Gastrocnemius medialis (tissue), 4 donors: ENCODE results near the gene SLC35A5. TPM values are rescaled to one million over a fixed set of nuclear protein-coding genes. Genes with fewer than 3 reads are reported as not detected.
"Not testable (repeated sequence)": the region's sequence is repeated elsewhere in the genome, so short reads cannot be mapped to it uniquely, and the experiment has no call there.

Experiments
- ATAC-seq, 2 donors: fragments of 150-250 bp; one replicate each; pipeline ENCODE4 v1.9.1; 2016
- DNase-seq, 2 donors: peaks; one replicate each; pipeline ENCODE4 v3.0.0-alpha.2; 2019
- H3K27ac ChIP-seq, 4 donors: fragments of 200-600 bp; sonication (generic); 1 replicate in 1 of 4; 2 replicates in 3 of 4; pipeline ENCODE4 v1.5.1; 2016 to 2018; ENCODE audit warnings: mild to moderate bottlenecking in 2 of 4, moderate library complexity in 1 of 4
- H3K27me3 ChIP-seq, 3 donors: fragments of 200-600 bp; sonication (generic) in 2 of 3; 1 replicate in 1 of 3; 2 replicates in 2 of 3; pipeline versions ENCODE4 v1.5.1 to v1.6.0; 2016 to 2019; ENCODE audit warnings: mild to moderate bottlenecking in 1 of 3, moderate library complexity in 1 of 3
- H3K36me3 ChIP-seq, 2 donors: fragments of 200-600 bp; sonication (generic) in 1 of 2; one replicate each; pipeline ENCODE4 v1.5.1; 2017 to 2018
- H3K4me1 ChIP-seq, 2 donors: fragments of 200-600 bp; sonication (generic) in 1 of 2; one replicate each; pipeline ENCODE4 v1.5.1; 2016 to 2017; ENCODE audit warnings: mild to moderate bottlenecking in 2 of 2
- H3K4me3 ChIP-seq, 4 donors: fragments of 200-600 bp; sonication (generic) in 3 of 4; 1 replicate in 1 of 4; 2 replicates in 3 of 4; pipeline ENCODE4 v1.5.1; 2016 to 2019; ENCODE audit warnings: mild to moderate bottlenecking in 2 of 4
- H3K9me3 ChIP-seq, 3 donors: fragments of 200-600 bp; sonication (generic) in 2 of 3; 1 replicate in 1 of 3; 2 replicates in 2 of 3; pipeline ENCODE4 v1.5.1; 2016 to 2019
- POLR2A ChIP-seq, 2 donors: fragments of 450-650 bp; IDR thresholded peaks; one replicate each; pipeline ENCODE4 v1.6.1; 2017; ENCODE audit warnings: antibody characterized with exemption in 2 of 2, mild to moderate bottlenecking in 2 of 2, moderate library complexity in 2 of 2
- in situ Hi-C, 4 donors: fragments of 200-750 bp; cut with MboI; loops; one replicate each; pipeline versions ENCODE4 v1.15.0 to v1.8.0; 2017; ENCODE audit warnings: low sequenced_read_pairs in 4 of 4
- intact Hi-C: fragments of 100-400 bp; cut with DNase I; formaldehyde crosslinking; loops from one replicate; pipeline ENCODE4 v1.15.1; 2023; ENCODE audit warnings: low total_unique reads
- total RNA-seq, 4 donors: library from RNA; depleted of rRNA; stranded (reverse); fragments of >200 nt; gene quantifications; one replicate each; pipeline versions ENCODE4 v1.1.0 to v1.2.3, GENCODE V29; 2016
- TF ChIP-seq, protein P1 (sequence below), 5 experiments: fragments of 450-650 bp in 3 of 5; fragments of 200-600 bp in 2 of 5; sonication (generic) in 2 of 5; IDR thresholded peaks in 4 of 5; conservative IDR thresholded peaks in 1 of 5; 1 replicate in 4 of 5; 2 replicates in 1 of 5; pipeline ENCODE4 v1.5.1; 2016 to 2019; ENCODE audit warnings: antibody characterized with exemption in 5 of 5, mild to moderate bottlenecking in 3 of 5, moderate library complexity in 3 of 5

The SLC35A5 gene
- total RNA-seq, 4 donors from 2014 or later = 5.0 to 15.3 (median 9.5) TPM

GRCh38 chr3:112560721-112561483, 943 bp upstream of the SLC35A5 start:
- peaks cover 25 to 36% of the 10 kb centered on the region in 2 donors for H3K4me1 ChIP-seq
- no peak for TF ChIP-seq POLR2A (IDR thresholded peaks at IDR 0.05)
- TF ChIP-seq, protein P1, sequence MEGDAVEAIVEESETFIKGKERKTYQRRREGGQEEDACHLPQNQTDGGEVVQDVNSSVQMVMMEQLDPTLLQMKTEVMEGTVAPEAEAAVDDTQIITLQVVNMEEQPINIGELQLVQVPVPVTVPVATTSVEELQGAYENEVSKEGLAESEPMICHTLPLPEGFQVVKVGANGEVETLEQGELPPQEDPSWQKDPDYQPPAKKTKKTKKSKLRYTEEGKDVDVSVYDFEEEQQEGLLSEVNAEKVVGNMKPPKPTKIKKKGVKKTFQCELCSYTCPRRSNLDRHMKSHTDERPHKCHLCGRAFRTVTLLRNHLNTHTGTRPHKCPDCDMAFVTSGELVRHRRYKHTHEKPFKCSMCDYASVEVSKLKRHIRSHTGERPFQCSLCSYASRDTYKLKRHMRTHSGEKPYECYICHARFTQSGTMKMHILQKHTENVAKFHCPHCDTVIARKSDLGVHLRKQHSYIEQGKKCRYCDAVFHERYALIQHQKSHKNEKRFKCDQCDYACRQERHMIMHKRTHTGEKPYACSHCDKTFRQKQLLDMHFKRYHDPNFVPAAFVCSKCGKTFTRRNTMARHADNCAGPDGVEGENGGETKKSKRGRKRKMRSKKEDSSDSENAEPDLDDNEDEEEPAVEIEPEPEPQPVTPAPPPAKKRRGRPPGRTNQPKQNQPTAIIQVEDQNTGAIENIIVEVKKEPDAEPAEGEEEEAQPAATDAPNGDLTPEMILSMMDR (IDR thresholded peaks at IDR 0.05 in 4 of 5, conservative IDR thresholded peaks at IDR 0.05 in 1 of 5) = no peak
- H3K4me3 ChIP-seq = peak overlapping the region; percentile 71 to 93 (median 88)
- H3K27ac ChIP-seq = peak overlapping the region; percentile 92 to 97 (median 94)
- DNase-seq (peak; percentile 41 to 66), ATAC-seq (peak; percentile 38 to 47)
- no peaks in the 10 kb centered on the region for H3K27me3 ChIP-seq
- H3K36me3 ChIP-seq = peaks cover 0 to 8% of the 10 kb centered on the region in 2 donors
- H3K9me3 ChIP-seq = no peaks in the 10 kb centered on the region
- in situ Hi-C loops (loop anchor here in 1 of 4 donors (25.0 kb wide), 2 partner anchors 951 to 1501 kb away; partner anchors contain the start of genes CCDC191, QTRT2 and SPICE1), intact Hi-C loops (loop anchor here (2.0 to 5.0 kb wide), 2 partner anchors 430 to 1186 kb away; partner anchors contain the start of genes ATP6V1A, GTPBP8 and NAA50)

DNA sequence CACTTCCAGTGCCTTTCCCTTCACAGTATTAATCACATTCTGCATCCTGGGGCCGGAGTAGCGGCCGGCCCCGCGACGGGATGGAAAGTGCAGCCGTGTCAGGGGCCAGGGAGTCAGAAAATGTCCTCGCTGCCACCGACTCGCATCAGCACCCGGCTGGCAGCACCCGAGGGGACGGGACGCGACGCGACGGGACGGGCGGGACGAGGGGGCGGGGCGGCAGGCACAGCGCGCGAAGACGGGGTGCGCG, 436 bp upstream of the SLC35A5 start:
- intact Hi-C loops = loop anchor here (2.0 to 5.0 kb wide), 2 partner anchors 429 to 1186 kb away; partner anchors contain the start of genes ATP6V1A, GTPBP8 and NAA50

GRCh38 chr3:112564247-112564939, 2.5 kb downstream of the SLC35A5 start:
- not testable (repeated sequence) for H3K27ac ChIP-seq, ATAC-seq, H3K4me3 ChIP-seq, H3K27me3 ChIP-seq, DNase-seq, H3K9me3 ChIP-seq
- Histone ChIP-seq H3K4me1 (peaks cover 22 to 27% of the 10 kb centered on the region in 2 donors), H3K36me3 (peaks cover 0 to 17% of the 10 kb centered on the region in 2 donors)
- in situ Hi-C loops (loop anchor here in 1 of 4 donors (25.0 kb wide), 2 partner anchors 948 to 1498 kb away; partner anchors contain the start of genes CCDC191, QTRT2 and SPICE1), intact Hi-C loops (loop anchor here (5.0 kb wide), 1 partner anchor 1183 kb away; the partner anchor contains the start of genes ATP6V1A and NAA50)

More for the DNA sequence above, 436 bp upstream of the SLC35A5 start:
- in situ Hi-C loops = loop anchor here in 1 of 4 donors (25.0 kb wide), 2 partner anchors 951 to 1501 kb away; partner anchors contain the start of genes CCDC191, QTRT2 and SPICE1
- no peaks in the 10 kb centered on the region for H3K9me3 ChIP-seq
- ATAC-seq (peak; percentile 53 to 64), DNase-seq (no peak)
- peaks cover 0 to 8% of the 10 kb centered on the region in 2 donors for H3K36me3 ChIP-seq
- H3K27ac ChIP-seq = peak overlapping the region; percentile 92 to 97 (median 94)
- H3K4me3 ChIP-seq = peak overlapping the region; percentile 71 to 93 (median 88)
- TF ChIP-seq POLR2A (IDR thresholded peaks at IDR 0.05) = no peak
- TF ChIP-seq, protein P1 (IDR thresholded peaks at IDR 0.05 in 4 of 5, conservative IDR thresholded peaks at IDR 0.05 in 1 of 5) = no peak
- H3K4me1 ChIP-seq = peaks cover 25 to 36% of the 10 kb centered on the region in 2 donors
- H3K27me3 ChIP-seq = no peaks in the 10 kb centered on the region

- in situ Hi-C loops = loop anchor here in 1 of 4 donors (25.0 kb wide), 2 partner anchors 947 to 1497 kb away; partner anchors contain the start of genes CCDC191, QTRT2 and SPICE1
Measured at GRCh38 chr3:112564940-112565305, 3.1 kb downstream of the SLC35A5 start.

More at GRCh38 chr3:112564940-112565305, 3.1 kb downstream of the SLC35A5 start:
- peaks cover 0 to 21% of the 10 kb centered on the region in 2 donors for H3K36me3 ChIP-seq
- DNase-seq (no peak), ATAC-seq (no peak)
- no peaks in the 10 kb centered on the region for H3K27me3 ChIP-seq
- intact Hi-C loops = loop anchor here (5.0 kb wide), 1 partner anchor 1182 kb away; the partner anchor contains the start of genes ATP6V1A and NAA50
- peaks cover 17 to 21% of the 10 kb centered on the region in 2 donors for H3K4me1 ChIP-seq
- no peak overlapping the region for H3K27ac ChIP-seq
- no peaks in the 10 kb centered on the region for H3K9me3 ChIP-seq
- no peak overlapping the region for H3K4me3 ChIP-seq
- TF ChIP-seq, protein P1 (IDR thresholded peaks at IDR 0.05 in 4 of 5, conservative IDR thresholded peaks at IDR 0.05 in 1 of 5) = no peak
- no peak for TF ChIP-seq POLR2A (IDR thresholded peaks at IDR 0.05)
